Body of pancreas (tissue), 4 donors: ENCODE data around the gene DERL3. TPM values are rescaled to one million over a fixed set of nuclear protein-coding genes. Genes with fewer than 3 reads are reported as not detected.

ENCODE experiments used
- ATAC-seq: fragments of 150-250 bp; one replicate; pipeline ENCODE4 v1.9.1; 2016
- DNase-seq, 4 donors: peaks; one replicate each; pipeline ENCODE4 v3.0.0-alpha.2; 2019
- H3K27ac ChIP-seq, 4 donors: fragments of 200-600 bp; sonication (generic); 1 replicate in 3 of 4; 2 replicates in 1 of 4; pipeline versions ENCODE4 v1.5.1 to v1.6.1; 2016 to 2019; ENCODE audit warnings: mild to moderate bottlenecking in 1 of 4, mixed read lengths in 1 of 4, moderate library complexity in 1 of 4
- H3K27me3 ChIP-seq, 2 donors: fragments of 200-600 bp; sonication (generic); one replicate each; pipeline ENCODE4 v1.6.0; 2016; ENCODE audit warnings: mild to moderate bottlenecking in 1 of 2
- H3K36me3 ChIP-seq, 2 donors: fragments of 200-600 bp; sonication (generic); replicated peaks in 1 of 2; 2 replicates each; pipeline ENCODE4 v1.5.1; 2016; ENCODE audit warnings: low read depth in 2 of 2; ENCODE audit not compliant: insufficient read depth in 1 of 2
- H3K4me1 ChIP-seq: fragments of 200-600 bp; sonication (generic); one replicate; pipeline ENCODE4 v1.6.0; 2016
- H3K4me3 ChIP-seq, 2 donors: fragments of 200-600 bp; sonication (generic); 1 replicate in 1 of 2; 2 replicates in 1 of 2; pipeline ENCODE4 v1.5.1; 2016 to 2019
- H3K9me3 ChIP-seq, 3 donors: fragments of 200-600 bp; sonication (generic); 1 replicate in 2 of 3; 2 replicates in 1 of 3; pipeline ENCODE4 v1.5.1; 2016
- POLR2A ChIP-seq, 3 donors: fragments of 450-650 bp; IDR thresholded peaks; one replicate each; pipeline ENCODE4 v1.6.1; 2016; ENCODE audit warnings: antibody characterized with exemption in 3 of 3, mild to moderate bottlenecking in 2 of 3
- WGBS, 2 donors: methylation state at CpG; one replicate each; pipeline ENCODE4 v1.1.5; 2017; 5-methylcytosine and 5-hydroxymethylcytosine counted together
- intact Hi-C: fragments of 100-400 bp; cut with DNase I; formaldehyde crosslinking; loops from one replicate; pipeline ENCODE4 v1.15.1; 2023
- total RNA-seq, 2 donors: library from RNA; depleted of rRNA; stranded (reverse); fragments of >200 nt; gene quantifications; one replicate each; pipeline ENCODE4 v1.1.0, GENCODE V29; 2016
- TF ChIP-seq, protein P1 (sequence below), 7 experiments: fragments of 450-650 bp in 4 of 7; fragments of 200-600 bp in 3 of 7; sonication (generic) in 3 of 7; IDR thresholded peaks; one replicate each; pipeline ENCODE4 v1.5.1; 2016 to 2019; ENCODE audit warnings: antibody characterized with exemption in 7 of 7

The DERL3 gene
- total RNA-seq, 2 donors from 2014 or later, result 6.2 to 33.3 TPM

GRCh38 chr22:23837911-23838680 is 710 bp downstream of the DERL3 start:
- ATAC-seq (no peak), DNase-seq (no peak)
- WGBS, 2 donors, result 8 to 17% methylated on average over 15 to 41 of the region's 41 CpGs
- TF ChIP-seq, protein P1, sequence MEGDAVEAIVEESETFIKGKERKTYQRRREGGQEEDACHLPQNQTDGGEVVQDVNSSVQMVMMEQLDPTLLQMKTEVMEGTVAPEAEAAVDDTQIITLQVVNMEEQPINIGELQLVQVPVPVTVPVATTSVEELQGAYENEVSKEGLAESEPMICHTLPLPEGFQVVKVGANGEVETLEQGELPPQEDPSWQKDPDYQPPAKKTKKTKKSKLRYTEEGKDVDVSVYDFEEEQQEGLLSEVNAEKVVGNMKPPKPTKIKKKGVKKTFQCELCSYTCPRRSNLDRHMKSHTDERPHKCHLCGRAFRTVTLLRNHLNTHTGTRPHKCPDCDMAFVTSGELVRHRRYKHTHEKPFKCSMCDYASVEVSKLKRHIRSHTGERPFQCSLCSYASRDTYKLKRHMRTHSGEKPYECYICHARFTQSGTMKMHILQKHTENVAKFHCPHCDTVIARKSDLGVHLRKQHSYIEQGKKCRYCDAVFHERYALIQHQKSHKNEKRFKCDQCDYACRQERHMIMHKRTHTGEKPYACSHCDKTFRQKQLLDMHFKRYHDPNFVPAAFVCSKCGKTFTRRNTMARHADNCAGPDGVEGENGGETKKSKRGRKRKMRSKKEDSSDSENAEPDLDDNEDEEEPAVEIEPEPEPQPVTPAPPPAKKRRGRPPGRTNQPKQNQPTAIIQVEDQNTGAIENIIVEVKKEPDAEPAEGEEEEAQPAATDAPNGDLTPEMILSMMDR (IDR thresholded peaks at IDR 0.05), result no peak
- no peak for TF ChIP-seq POLR2A (IDR thresholded peaks at IDR 0.05)
- Histone ChIP-seq H3K9me3 (no peaks in the 10 kb centered on the region), H3K27ac (peak overlapping the region in 3 of 4 donors; percentile 1 to 70 (median 62)), H3K27me3 (no peaks in the 10 kb centered on the region), H3K4me1 (peaks cover 57% of the 10 kb centered on the region), H3K4me3 (peak overlapping the region; percentile 42 to 44), H3K36me3 (no peaks in the 10 kb centered on the region)
- intact Hi-C loops, result no loop called here

DNA sequence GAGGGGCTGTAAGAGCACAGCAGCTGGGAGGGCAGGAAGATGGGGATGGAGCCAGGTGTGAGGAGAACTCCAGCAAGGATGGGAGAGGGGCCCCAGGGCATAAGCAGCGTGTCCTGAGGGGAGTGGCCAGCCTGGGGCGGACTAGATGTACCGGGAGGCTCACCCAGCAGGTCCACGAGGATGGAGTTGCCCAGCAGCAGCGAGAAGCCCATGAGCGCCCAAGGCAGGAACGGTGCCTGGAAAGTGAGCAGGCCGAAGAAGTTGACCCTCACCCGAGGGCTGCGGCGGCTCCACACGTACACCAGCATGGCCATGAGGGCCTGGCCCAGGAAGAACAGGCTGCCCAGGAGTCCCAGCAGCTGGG is 1.3 kb downstream of the DERL3 start:
- Histone ChIP-seq H3K27me3 (no peaks in the 10 kb centered on the region), H3K9me3 (no peaks in the 10 kb centered on the region), H3K4me1 (peaks cover 57% of the 10 kb centered on the region), H3K4me3 (peak overlapping the region in 1 of 2 donors; percentile 44), H3K36me3 (no peaks in the 10 kb centered on the region), H3K27ac (peak overlapping the region in 2 of 4 donors; percentile 62 to 70)
- 33 to 48% methylated on average over 5 to 12 of the region's 12 CpGs for WGBS, 2 donors
- TF ChIP-seq, protein P1 (IDR thresholded peaks at IDR 0.05), result no peak
- no peak for TF ChIP-seq POLR2A (IDR thresholded peaks at IDR 0.05)
- no peak for ATAC-seq
- DNase-seq, result peak in 2 of 4 donors; percentile 27 to 32
- intact Hi-C loops, result no loop called here

- Histone ChIP-seq H3K36me3 (no peaks in the 10 kb centered on the region), H3K4me1 (peaks cover 57% of the 10 kb centered on the region), H3K9me3 (no peaks in the 10 kb centered on the region), H3K4me3 (no peak overlapping the region), H3K27me3 (no peaks in the 10 kb centered on the region), H3K27ac (peak overlapping the region in 1 of 4 donors; percentile 70)
- TF ChIP-seq, protein P1 (IDR thresholded peaks at IDR 0.05), result no peak
- TF ChIP-seq POLR2A (IDR thresholded peaks at IDR 0.05), result no peak
- ATAC-seq (no peak), DNase-seq (no peak)
- WGBS, 2 donors, result 50 to 59% methylated on average over 10 to 12 of the region's 12 CpGs
- intact Hi-C loops, result no loop called here
These were observed 1.9 kb downstream of the DERL3 start for GRCh38 chr22:23836692-23837495.

GRCh38 chr22:23836281-23836680 is 2.5 kb downstream of the DERL3 start:
- intact Hi-C loops, result no loop called here
- H3K4me1 ChIP-seq, result peaks cover 57% of the 10 kb centered on the region
- H3K9me3 ChIP-seq, result no peaks in the 10 kb centered on the region
- ATAC-seq (no peak), DNase-seq (no peak)
- no peaks in the 10 kb centered on the region for H3K27me3 ChIP-seq
- H3K36me3 ChIP-seq, result peaks cover 0 to 4% of the 10 kb centered on the region in 2 donors
- H3K4me3 ChIP-seq, result no peak overlapping the region
- H3K27ac ChIP-seq, result peak overlapping the region in 1 of 4 donors; percentile 62
- TF ChIP-seq, protein P1 (IDR thresholded peaks at IDR 0.05), result no peak
- no peak for TF ChIP-seq POLR2A (IDR thresholded peaks at IDR 0.05)
- 80 to 100% methylated on average over 1 to 2 of the region's 5 CpGs for WGBS, 2 donors
